Natural killer cell (primary cell): ENCODE results near the gene SERHL2. TPM values are rescaled to one million over a fixed set of nuclear protein-coding genes. Genes with fewer than 3 reads are reported as not detected.
"Not testable (repeated sequence)": the region's sequence is repeated elsewhere in the genome, so short reads cannot be mapped to it uniquely, and the experiment has no call there.

ENCODE experiments used
- ATAC-seq, 3 donors: fragments of 150-1000 bp in 2 of 3; fragments of 200-7000 bp in 1 of 3; cut with Tn5 transposase; 1 replicate in 1 of 3; 2 replicates in 2 of 3; pipeline ENCODE4 v1.10.0; 2021; ENCODE audit warnings: mild to moderate bottlenecking in 2 of 3, moderate library complexity in 2 of 3
- DNase-seq, 2 donors: peaks; one replicate each; pipeline versions ENCODE4 v3.0.0 to v3.0.0-alpha.2; 2013 to 2021; ENCODE audit warnings: mixed read lengths in 1 of 2
- H3K27ac ChIP-seq: one replicate; pipeline ENCODE4 v1.5.1; 2013; ENCODE audit warnings: mild to moderate bottlenecking, low read length
- H3K27me3 ChIP-seq: one replicate; pipeline ENCODE4 v1.6.1; 2013; ENCODE audit warnings: low read length; ENCODE audit not compliant: control insufficient read depth, insufficient read depth
- H3K36me3 ChIP-seq: one replicate; pipeline ENCODE4 v1.6.1; 2013; ENCODE audit warnings: low read length; ENCODE audit not compliant: control insufficient read depth, insufficient read depth
- H3K4me1 ChIP-seq: one replicate; pipeline ENCODE4 v1.6.1; 2013; ENCODE audit warnings: low read length; ENCODE audit not compliant: control insufficient read depth, insufficient read depth
- H3K4me3 ChIP-seq: one replicate; pipeline ENCODE4 v1.5.1; 2013; ENCODE audit warnings: low read length
- H3K9me3 ChIP-seq: one replicate; pipeline ENCODE4 v1.6.1; 2013; ENCODE audit warnings: low read length; ENCODE audit not compliant: control insufficient read depth, insufficient read depth
- H3K27ac Mint-ChIP-seq, 2 donors: one replicate each; pipeline ENCODE4 v1.8.0; 2022; ENCODE audit warnings: mild to moderate bottlenecking in 2 of 2, mixed read lengths in 2 of 2, moderate library complexity in 1 of 2
- H3K27me3 Mint-ChIP-seq, 2 donors: one replicate each; pipeline ENCODE4 v1.8.0; 2022; ENCODE audit warnings: low read depth in 2 of 2, mixed read lengths in 2 of 2
- H3K36me3 Mint-ChIP-seq: one replicate; pipeline ENCODE4 v1.8.0; 2022; ENCODE audit warnings: mixed read lengths
- H3K4me1 Mint-ChIP-seq, 2 donors: one replicate each; pipeline ENCODE4 v1.8.0; 2022; ENCODE audit warnings: mixed read lengths in 2 of 2
- H3K4me3 Mint-ChIP-seq: one replicate; pipeline ENCODE4 v1.8.0; 2022; ENCODE audit warnings: mild to moderate bottlenecking, moderate library complexity, mixed read lengths
- H3K9me3 Mint-ChIP-seq, 2 donors: one replicate each; pipeline ENCODE4 v1.8.0; 2022; ENCODE audit warnings: mixed read lengths in 2 of 2
- CTCF ChIP-seq: fragments of 200-600 bp; IDR thresholded peaks from one replicate; pipeline ENCODE4 v1.8.0; 2022; ENCODE audit warnings: antibody characterized with exemption
- WGBS: methylation state at CpG from one replicate; pipeline ENCODE4 v1.1.7; 2013; ENCODE audit warnings: missing lambda C conversion rate; ENCODE audit not compliant: insufficient coverage; 5-methylcytosine and 5-hydroxymethylcytosine counted together
- intact Hi-C: fragments of 100-400 bp; cut with micrococcal nuclease; formaldehyde crosslinking; loops from one replicate; pipeline ENCODE4 v1.14.2; 2022
- total RNA-seq, 4 donors: library from RNA; stranded (reverse); fragments of 120-200 nt in 1 of 4; gene quantifications; one replicate each; pipeline versions ENCODE4 v1.2.3 to v1.2.4, GENCODE V29; 2013 to 2022

The SERHL2 gene
- total RNA-seq, 3 donors from 2014 or later (not counting 1 experiment from before 2014, with no cell fraction given), result 0.23 to 0.48 TPM; not detected in 1

- H3K4me1 Mint-ChIP-seq, result peaks cover 0 to 7% of the 10 kb centered on the region in 2 donors
- DNase-seq, result no peak
- intact Hi-C loops, result no loop called here
- no peaks in the 10 kb centered on the region for H3K36me3 Mint-ChIP-seq
- no peak overlapping the region for H3K27ac Mint-ChIP-seq
- Histone ChIP-seq H3K9me3 (no peaks in the 10 kb centered on the region), H3K27me3 (no peaks in the 10 kb centered on the region), H3K4me1 (peaks cover 11% of the 10 kb centered on the region), H3K4me3 (no peak overlapping the region), H3K36me3 (no peaks in the 10 kb centered on the region), H3K27ac (no peak overlapping the region)
- no peaks in the 10 kb centered on the region for H3K27me3 Mint-ChIP-seq
- H3K4me3 Mint-ChIP-seq, result no peak overlapping the region
- TF ChIP-seq CTCF, result no peak
- 90% methylated on average over 11 of the region's 11 CpGs for WGBS
- H3K9me3 Mint-ChIP-seq, result no peaks in the 10 kb centered on the region
- ATAC-seq, result no peak
Measured at GRCh38 chr22:42528591-42529307, 25.0 kb upstream of the SERHL2 start.

- WGBS, result 92% methylated on average over 7 of the region's 8 CpGs
Measured at GRCh38 chr22:42529435-42529834, 24.3 kb upstream of the SERHL2 start.

GRCh38 chr22:42531401-42532084 lies 22.2 kb upstream of the SERHL2 start:
- intact Hi-C loops, DNase-seq, H3K27me3 ChIP-seq: not testable (repeated sequence)

More at GRCh38 chr22:42529435-42529834, 24.3 kb upstream of the SERHL2 start:
- peaks cover 14% of the 10 kb centered on the region for H3K4me1 ChIP-seq
- ATAC-seq, intact Hi-C loops, H3K27ac Mint-ChIP-seq, DNase-seq, H3K36me3 ChIP-seq, H3K9me3 Mint-ChIP-seq, H3K9me3 ChIP-seq, H3K36me3 Mint-ChIP-seq, H3K27me3 ChIP-seq, H3K27me3 Mint-ChIP-seq, H3K27ac ChIP-seq, H3K4me3 ChIP-seq, H3K4me3 Mint-ChIP-seq: not testable (repeated sequence)
- peaks cover 0 to 10% of the 10 kb centered on the region in 2 donors for H3K4me1 Mint-ChIP-seq

GRCh38 chr22:42533638-42533977 lies 20.1 kb upstream of the SERHL2 start:
- TF ChIP-seq CTCF, result no peak
- Histone ChIP-seq H3K9me3 (no peaks in the 10 kb centered on the region), H3K36me3 (no peaks in the 10 kb centered on the region), H3K27me3 (no peaks in the 10 kb centered on the region), H3K4me3 (peak overlapping the region; percentile 39), H3K27ac (peak overlapping the region; percentile 89), H3K4me1 (peaks cover 24% of the 10 kb centered on the region)
- ATAC-seq (peak in 1 of 3 donors; percentile 22), DNase-seq (no peak)
- intact Hi-C loops, result no loop called here
- 86% methylated on average over 8 of the region's 8 CpGs for WGBS
- no peaks in the 10 kb centered on the region for H3K9me3 Mint-ChIP-seq
- H3K27me3 Mint-ChIP-seq, result no peaks in the 10 kb centered on the region
- peak overlapping the region; percentile 90 to 95 for H3K27ac Mint-ChIP-seq
- H3K36me3 Mint-ChIP-seq, result no peaks in the 10 kb centered on the region
- peaks cover 0 to 10% of the 10 kb centered on the region in 2 donors for H3K4me1 Mint-ChIP-seq
- peak overlapping the region; percentile 86 for H3K4me3 Mint-ChIP-seq

More at GRCh38 chr22:42531401-42532084, 22.2 kb upstream of the SERHL2 start:
- H3K27ac Mint-ChIP-seq, H3K4me3 ChIP-seq, ATAC-seq, H3K9me3 Mint-ChIP-seq, H3K27ac ChIP-seq, H3K27me3 Mint-ChIP-seq, H3K9me3 ChIP-seq, H3K36me3 Mint-ChIP-seq, H3K36me3 ChIP-seq, H3K4me3 Mint-ChIP-seq: not testable (repeated sequence)
- peaks cover 19% of the 10 kb centered on the region for H3K4me1 ChIP-seq
- 95% methylated on average over 23 of the region's 24 CpGs for WGBS
- peaks cover 0 to 10% of the 10 kb centered on the region in 2 donors for H3K4me1 Mint-ChIP-seq

- H3K9me3 Mint-ChIP-seq, intact Hi-C loops: not testable (repeated sequence)
Measured at GRCh38 chr22:42535082-42535731, 18.5 kb upstream of the SERHL2 start.

More at GRCh38 chr22:42535082-42535731, 18.5 kb upstream of the SERHL2 start:
- not testable (repeated sequence) for H3K36me3 ChIP-seq, H3K27me3 ChIP-seq, H3K4me3 Mint-ChIP-seq, H3K27ac Mint-ChIP-seq, ATAC-seq, H3K27me3 Mint-ChIP-seq, DNase-seq, H3K9me3 ChIP-seq, H3K4me3 ChIP-seq, H3K27ac ChIP-seq, H3K36me3 Mint-ChIP-seq
- peaks cover 0 to 10% of the 10 kb centered on the region in 2 donors for H3K4me1 Mint-ChIP-seq
- WGBS, result 100% methylated on average over 2 of the region's 14 CpGs
- H3K4me1 ChIP-seq, result peaks cover 27% of the 10 kb centered on the region
